K562 (cell line): ENCODE results near the gene RBM18.

Experiments used
- CAMTA2 ChIP-seq: fragments of 250-450 bp; sonication (Bioruptor Pico); conservative IDR thresholded peaks from 2 replicates; pipeline ENCODE4 v1.5.1; 2022
- HMBOX1 ChIP-seq: sonication (generic); IDR thresholded peaks from 2 replicates; pipeline ENCODE4 v1.6.1; 2016
- SMARCA4 ChIP-seq: fragments of 450-650 bp; IDR thresholded peaks from 2 replicates; pipeline ENCODE4 v1.6.1; 2016
- TF ChIP-seq, protein P1 (sequence below): IDR thresholded peaks from 3 replicates; pipeline ENCODE4 v1.6.1; 2011; ENCODE audit warnings: borderline replicate concordance, mild to moderate bottlenecking; ENCODE audit not compliant: insufficient read length, insufficient read depth

DNA sequence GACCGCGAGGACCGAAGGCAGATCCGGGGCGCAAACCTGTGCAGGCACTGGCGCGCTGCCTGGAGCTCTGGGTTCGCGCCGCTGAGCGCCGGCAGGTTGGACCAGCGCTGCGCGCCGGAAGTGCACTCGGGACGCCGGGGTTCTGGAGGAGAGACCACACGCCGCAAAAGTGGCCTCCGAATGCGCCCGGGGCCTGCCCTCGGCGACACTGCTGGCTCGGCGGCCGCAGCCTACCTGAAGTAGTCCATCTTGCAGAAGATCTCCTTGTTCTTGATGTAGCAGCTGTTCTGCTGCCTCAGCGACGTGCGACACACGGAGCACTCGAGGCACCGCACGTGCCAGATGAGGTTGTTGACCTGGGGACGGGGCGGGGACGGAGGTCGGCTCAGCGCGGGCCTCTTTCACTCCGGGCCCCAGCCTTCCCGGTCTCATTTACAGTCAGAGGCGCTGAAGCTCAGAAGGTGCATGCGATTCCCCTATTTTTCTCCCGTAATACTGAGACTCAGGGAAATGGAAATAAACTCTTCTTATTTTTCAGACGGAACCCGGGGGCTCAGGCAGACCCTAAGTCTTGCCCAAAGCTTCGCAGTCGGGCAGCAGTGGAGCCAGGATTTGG is 38.4 kb downstream of the RBM18 start:
- TF ChIP-seq CAMTA2 (CRISPR knock-in tag) (no peak), HMBOX1 (no peak), SMARCA4 (no peak)
- TF ChIP-seq, protein P1, sequence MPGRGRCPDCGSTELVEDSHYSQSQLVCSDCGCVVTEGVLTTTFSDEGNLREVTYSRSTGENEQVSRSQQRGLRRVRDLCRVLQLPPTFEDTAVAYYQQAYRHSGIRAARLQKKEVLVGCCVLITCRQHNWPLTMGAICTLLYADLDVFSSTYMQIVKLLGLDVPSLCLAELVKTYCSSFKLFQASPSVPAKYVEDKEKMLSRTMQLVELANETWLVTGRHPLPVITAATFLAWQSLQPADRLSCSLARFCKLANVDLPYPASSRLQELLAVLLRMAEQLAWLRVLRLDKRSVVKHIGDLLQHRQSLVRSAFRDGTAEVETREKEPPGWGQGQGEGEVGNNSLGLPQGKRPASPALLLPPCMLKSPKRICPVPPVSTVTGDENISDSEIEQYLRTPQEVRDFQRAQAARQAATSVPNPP, result no peak
